Glutamatergic neuron (in vitro differentiated cells): Measurements from ENCODE around the gene MYCBPAP. TPM values are rescaled to one million over a fixed set of nuclear protein-coding genes. Genes with fewer than 3 reads are reported as not detected.
A peak's percentile ranks its signal among the peaks of the same experiment; 100 is the strongest.

Source experiments
- DNase-seq: peaks from one replicate; pipeline ENCODE4 v3.0.0; 2022
- H3K27ac Mint-ChIP-seq: one replicate; pipeline ENCODE4 v1.8.0; 2020; ENCODE audit warnings: mild to moderate bottlenecking, mixed read lengths, inconsistent platforms; ENCODE audit not compliant: unreplicated experiment
- H3K27me3 Mint-ChIP-seq: one replicate; pipeline ENCODE4 v1.8.0; 2020; ENCODE audit warnings: mild to moderate bottlenecking, moderate library complexity, mixed read lengths, inconsistent platforms; ENCODE audit not compliant: unreplicated experiment
- H3K36me3 Mint-ChIP-seq: one replicate; pipeline ENCODE4 v1.8.0; 2020; ENCODE audit warnings: mild to moderate bottlenecking, mixed read lengths, inconsistent platforms; ENCODE audit not compliant: unreplicated experiment
- H3K4me1 Mint-ChIP-seq: one replicate; pipeline ENCODE4 v1.8.0; 2020; ENCODE audit warnings: mild to moderate bottlenecking, low read depth, mixed read lengths, inconsistent platforms; ENCODE audit not compliant: unreplicated experiment
- H3K4me3 Mint-ChIP-seq: one replicate; pipeline ENCODE4 v1.8.0; 2020; ENCODE audit warnings: mild to moderate bottlenecking, mixed read lengths, inconsistent platforms; ENCODE audit not compliant: unreplicated experiment
- H3K9me3 Mint-ChIP-seq: one replicate; pipeline ENCODE4 v1.8.0; 2020; ENCODE audit warnings: mild to moderate bottlenecking, moderate library complexity, mixed read lengths, inconsistent platforms; ENCODE audit not compliant: unreplicated experiment
- CTCF ChIP-seq: fragments of 200-600 bp; sonication (generic); IDR thresholded peaks from one replicate; pipeline ENCODE4 v1.5.0; 2021; ENCODE audit not compliant: partially characterized antibody, unreplicated experiment
- long read RNA-seq: library from polyadenylated mRNA; unstranded; transcript quantifications from one replicate; pipeline ENCODE4 v2.0.0, GENCODE V29; 2020; ENCODE audit not compliant: unreplicated experiment
- total RNA-seq: library from RNA; stranded (reverse); fragmentation: NEBNext Ultra II Directional; extraction: Animal tissue kit (Norgen Biotek cat#: 25700); gene quantifications from one replicate; pipeline ENCODE4 v1.2.1, GENCODE V29; 2021; ENCODE audit not compliant: unreplicated experiment

Gene MYCBPAP
- 2.5 TPM for total RNA-seq
- long read RNA-seq: 0 reads

- Mint-ChIP-seq H3K4me3 (peak within 1 kb of the TSS; percentile 93), H3K4me1 (peaks cover 10% of the 10 kb centered on the region), H3K27me3 (peaks cover 12% of the 10 kb centered on the region), H3K9me3 (peaks cover 6% of the 10 kb centered on the region), H3K36me3 (no peaks in the 10 kb centered on the region), H3K27ac (peak within 1 kb of the TSS; percentile 82)
- TF ChIP-seq CTCF: no peak
- DNase-seq: peak; percentile 85
Measured at GRCh38 chr17:50507871-50508572, at the start of gene MYCBPAP. MYCBPAP (plus strand) TSS chr17:50508439; CDS start chr17:50508675, 236 bp downstream.

GRCh38 chr17:50458701-50459676 lies 49.2 kb upstream of the MYCBPAP start:
- DNase-seq: no peak
- no peaks in the 10 kb centered on the region for H3K36me3 Mint-ChIP-seq
- peaks cover 6% of the 10 kb centered on the region for H3K27me3 Mint-ChIP-seq
- no peak overlapping the region for H3K27ac Mint-ChIP-seq
- no peak overlapping the region for H3K4me3 Mint-ChIP-seq
- peaks cover 2% of the 10 kb centered on the region for H3K9me3 Mint-ChIP-seq
- no peak for TF ChIP-seq CTCF
- H3K4me1 Mint-ChIP-seq: peaks cover 16% of the 10 kb centered on the region

- Mint-ChIP-seq H3K4me1 (peaks cover 14% of the 10 kb centered on the region), H3K4me3 (no peak overlapping the region), H3K36me3 (no peaks in the 10 kb centered on the region), H3K9me3 (peaks cover 3% of the 10 kb centered on the region), H3K27ac (peak overlapping the region; percentile 48), H3K27me3 (peaks cover 6% of the 10 kb centered on the region)
- no peak for DNase-seq
- TF ChIP-seq CTCF: no peak
Measured at GRCh38 chr17:50459756-50460155, 48.5 kb upstream of the MYCBPAP start.

- Mint-ChIP-seq H3K9me3 (peaks cover 2% of the 10 kb centered on the region), H3K4me3 (no peak overlapping the region), H3K4me1 (peaks cover 14% of the 10 kb centered on the region), H3K36me3 (no peaks in the 10 kb centered on the region), H3K27me3 (peaks cover 6% of the 10 kb centered on the region), H3K27ac (no peak overlapping the region)
- TF ChIP-seq CTCF: no peak
- no peak for DNase-seq
Measured at GRCh38 chr17:50460831-50461526, 47.3 kb upstream of the MYCBPAP start.
